ENCODE data around the gene ADCY10.

GRCh38 chr1:167943541-167943940, 29.6 kb upstream of the ADCY10 start:
- TF ChIP-seq, protein P1, sequence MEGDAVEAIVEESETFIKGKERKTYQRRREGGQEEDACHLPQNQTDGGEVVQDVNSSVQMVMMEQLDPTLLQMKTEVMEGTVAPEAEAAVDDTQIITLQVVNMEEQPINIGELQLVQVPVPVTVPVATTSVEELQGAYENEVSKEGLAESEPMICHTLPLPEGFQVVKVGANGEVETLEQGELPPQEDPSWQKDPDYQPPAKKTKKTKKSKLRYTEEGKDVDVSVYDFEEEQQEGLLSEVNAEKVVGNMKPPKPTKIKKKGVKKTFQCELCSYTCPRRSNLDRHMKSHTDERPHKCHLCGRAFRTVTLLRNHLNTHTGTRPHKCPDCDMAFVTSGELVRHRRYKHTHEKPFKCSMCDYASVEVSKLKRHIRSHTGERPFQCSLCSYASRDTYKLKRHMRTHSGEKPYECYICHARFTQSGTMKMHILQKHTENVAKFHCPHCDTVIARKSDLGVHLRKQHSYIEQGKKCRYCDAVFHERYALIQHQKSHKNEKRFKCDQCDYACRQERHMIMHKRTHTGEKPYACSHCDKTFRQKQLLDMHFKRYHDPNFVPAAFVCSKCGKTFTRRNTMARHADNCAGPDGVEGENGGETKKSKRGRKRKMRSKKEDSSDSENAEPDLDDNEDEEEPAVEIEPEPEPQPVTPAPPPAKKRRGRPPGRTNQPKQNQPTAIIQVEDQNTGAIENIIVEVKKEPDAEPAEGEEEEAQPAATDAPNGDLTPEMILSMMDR (IDR thresholded peaks at IDR 0.05) = no peak
- TF ChIP-seq POLR2A (IDR thresholded peaks at IDR 0.05) = no peak

Measured in adrenal gland (tissue), 5 donors.